Osteoblast (primary cell): Measurements from ENCODE around the gene NT5C2. TPM values are rescaled to one million over a fixed set of nuclear protein-coding genes. Genes with fewer than 3 reads are reported as not detected.

Experiments
- DNase-seq: peaks from one replicate; pipeline ENCODE4 v3.0.0; 2011; ENCODE audit warnings: low spot score, mixed read lengths; ENCODE audit not compliant: insufficient read length; ENCODE audit errors: missing footprints
- H2AFZ ChIP-seq: 2 replicates; pipeline ENCODE4 v1.6.0; 2011; ENCODE audit warnings: mild to moderate bottlenecking, low read length
- H3K27ac ChIP-seq: 2 replicates; pipeline ENCODE4 v1.5.1; 2011; ENCODE audit warnings: mild to moderate bottlenecking, low read depth, low read length, moderate library complexity
- H3K27me3 ChIP-seq: 2 replicates; pipeline ENCODE4 v1.6.0; 2012; ENCODE audit warnings: mild to moderate bottlenecking, control low read depth, inconsistent platforms, low read length, moderate library complexity; ENCODE audit not compliant: insufficient read depth
- H3K36me3 ChIP-seq: 2 replicates; pipeline ENCODE4 v1.5.1; 2011; ENCODE audit warnings: mild to moderate bottlenecking, low read length, control low read depth, moderate library complexity; ENCODE audit not compliant: insufficient read depth
- H3K4me1 ChIP-seq: 2 replicates; pipeline ENCODE4 v1.5.1; 2011; ENCODE audit warnings: mild to moderate bottlenecking, low read length, control low read depth, moderate library complexity; ENCODE audit not compliant: insufficient read depth
- H3K4me2 ChIP-seq: 2 replicates; pipeline ENCODE4 v1.6.0; 2011; ENCODE audit warnings: mild to moderate bottlenecking, low read length; ENCODE audit not compliant: insufficient read depth
- H3K4me3 ChIP-seq: fragments of 200-600 bp; sonication (generic); 3 replicates; pipeline ENCODE4 v1.5.1; 2012; ENCODE audit warnings: mild to moderate bottlenecking, low read length, inconsistent platforms; ENCODE audit not compliant: insufficient read depth
- H3K79me2 ChIP-seq: 2 replicates; pipeline ENCODE4 v1.6.0; 2012; ENCODE audit warnings: mild to moderate bottlenecking, low read length, control low read depth, inconsistent platforms; ENCODE audit not compliant: insufficient read depth
- H3K9me3 ChIP-seq: 2 replicates; pipeline ENCODE4 v1.5.1; 2011; ENCODE audit warnings: low read depth, low read length, control low read depth
- H4K20me1 ChIP-seq: 2 replicates; pipeline ENCODE4 v1.6.0; 2012; ENCODE audit warnings: mild to moderate bottlenecking, low read length, control low read depth; ENCODE audit not compliant: insufficient read depth
- total RNA-seq: library from RNA; depleted of rRNA; stranded (reverse); fragments of >200 nt; gene quantifications from 2 replicates; pipeline ENCODE4 v1.2.3, GENCODE V29; 2012
- TF ChIP-seq, protein P1 (sequence below): IDR thresholded peaks from 2 replicates; pipeline ENCODE4 v1.5.1; 2011; ENCODE audit warnings: mild to moderate bottlenecking, low read depth, low read length, moderate library complexity; ENCODE audit errors: extremely low read depth

The NT5C2 gene
- total RNA-seq, 1 donor: 94.1 TPM

- Histone ChIP-seq H3K9me3 (no peaks in the 10 kb centered on the region), H3K4me2 (no peak overlapping the region), H3K36me3 (no peaks in the 10 kb centered on the region), H3K4me1 (no peaks in the 10 kb centered on the region), H3K4me3 (no peak overlapping the region), H2AFZ (no peak overlapping the region), H3K27ac (no peak overlapping the region), H3K79me2 (no peaks in the 10 kb centered on the region), H4K20me1 (no peaks in the 10 kb centered on the region), H3K27me3 (no peaks in the 10 kb centered on the region)
- TF ChIP-seq, protein P1, sequence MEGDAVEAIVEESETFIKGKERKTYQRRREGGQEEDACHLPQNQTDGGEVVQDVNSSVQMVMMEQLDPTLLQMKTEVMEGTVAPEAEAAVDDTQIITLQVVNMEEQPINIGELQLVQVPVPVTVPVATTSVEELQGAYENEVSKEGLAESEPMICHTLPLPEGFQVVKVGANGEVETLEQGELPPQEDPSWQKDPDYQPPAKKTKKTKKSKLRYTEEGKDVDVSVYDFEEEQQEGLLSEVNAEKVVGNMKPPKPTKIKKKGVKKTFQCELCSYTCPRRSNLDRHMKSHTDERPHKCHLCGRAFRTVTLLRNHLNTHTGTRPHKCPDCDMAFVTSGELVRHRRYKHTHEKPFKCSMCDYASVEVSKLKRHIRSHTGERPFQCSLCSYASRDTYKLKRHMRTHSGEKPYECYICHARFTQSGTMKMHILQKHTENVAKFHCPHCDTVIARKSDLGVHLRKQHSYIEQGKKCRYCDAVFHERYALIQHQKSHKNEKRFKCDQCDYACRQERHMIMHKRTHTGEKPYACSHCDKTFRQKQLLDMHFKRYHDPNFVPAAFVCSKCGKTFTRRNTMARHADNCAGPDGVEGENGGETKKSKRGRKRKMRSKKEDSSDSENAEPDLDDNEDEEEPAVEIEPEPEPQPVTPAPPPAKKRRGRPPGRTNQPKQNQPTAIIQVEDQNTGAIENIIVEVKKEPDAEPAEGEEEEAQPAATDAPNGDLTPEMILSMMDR: no peak
- no peak for DNase-seq
Observed at GRCh38 chr10:103047381-103047780, 145.7 kb downstream of the NT5C2 start.

DNA sequence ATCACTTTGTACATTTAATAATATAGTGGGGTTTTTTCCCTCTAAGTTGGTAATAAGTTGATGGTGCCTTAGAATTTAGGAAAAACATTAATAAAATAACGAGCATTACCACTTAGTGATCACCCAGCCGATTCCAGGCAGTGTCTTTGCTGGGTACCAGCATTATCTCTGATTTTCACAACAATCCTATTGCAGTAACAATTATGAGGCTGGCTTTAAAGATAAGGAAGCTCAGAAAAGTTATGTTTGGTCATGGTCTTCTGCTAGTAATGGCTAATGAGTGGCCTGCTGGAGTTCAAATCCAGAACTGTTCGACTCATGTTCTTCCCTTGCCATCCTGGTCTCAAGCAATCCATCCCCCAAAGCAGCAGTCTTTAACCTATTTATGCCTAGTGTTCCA lies 147.1 kb downstream of the NT5C2 start:
- Histone ChIP-seq H3K4me3 (no peak overlapping the region), H3K27ac (no peak overlapping the region), H3K79me2 (no peaks in the 10 kb centered on the region), H3K9me3 (no peaks in the 10 kb centered on the region), H3K4me2 (no peak overlapping the region), H3K27me3 (no peaks in the 10 kb centered on the region), H3K4me1 (no peaks in the 10 kb centered on the region), H2AFZ (no peak overlapping the region), H3K36me3 (no peaks in the 10 kb centered on the region), H4K20me1 (no peaks in the 10 kb centered on the region)
- TF ChIP-seq, protein P1: no peak
- DNase-seq: no peak

GRCh38 chr10:103044942-103045489 lies 148.1 kb downstream of the NT5C2 start:
- no peak overlapping the region for H2AFZ ChIP-seq
- no peak overlapping the region for H3K4me3 ChIP-seq
- no peak overlapping the region for H3K4me2 ChIP-seq
- no peaks in the 10 kb centered on the region for H3K27me3 ChIP-seq
- DNase-seq: no peak
- no peaks in the 10 kb centered on the region for H4K20me1 ChIP-seq
- TF ChIP-seq, protein P1: no peak
- no peaks in the 10 kb centered on the region for H3K79me2 ChIP-seq
- no peak overlapping the region for H3K27ac ChIP-seq
- H3K4me1 ChIP-seq: no peaks in the 10 kb centered on the region
- H3K9me3 ChIP-seq: no peaks in the 10 kb centered on the region
- H3K36me3 ChIP-seq: no peaks in the 10 kb centered on the region

DNA sequence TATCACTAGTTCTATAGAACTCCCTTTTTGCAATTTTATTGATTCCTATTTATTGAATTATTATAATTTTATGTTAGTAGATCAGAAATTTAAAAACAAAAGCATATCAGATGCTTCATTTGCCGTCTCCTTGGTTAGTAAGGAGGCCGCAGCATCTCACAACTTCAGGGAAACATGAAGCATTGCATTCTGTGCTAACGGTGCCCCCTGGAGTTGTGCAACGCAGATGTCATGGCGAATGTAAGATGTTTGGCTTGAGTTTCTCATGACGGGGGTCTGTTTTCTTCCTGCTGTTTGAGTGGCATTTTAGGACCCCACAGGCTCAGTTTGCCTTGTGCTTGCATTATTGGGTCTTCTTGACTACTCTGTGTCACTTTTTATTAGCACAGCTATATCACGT lies 150.2 kb downstream of the NT5C2 start:
- no peak overlapping the region for H2AFZ ChIP-seq
- H3K27ac ChIP-seq: no peak overlapping the region
- no peaks in the 10 kb centered on the region for H3K36me3 ChIP-seq
- H4K20me1 ChIP-seq: no peaks in the 10 kb centered on the region
- H3K27me3 ChIP-seq: no peaks in the 10 kb centered on the region
- H3K4me2 ChIP-seq: no peak overlapping the region
- no peak overlapping the region for H3K4me3 ChIP-seq
- no peaks in the 10 kb centered on the region for H3K9me3 ChIP-seq
- H3K79me2 ChIP-seq: no peaks in the 10 kb centered on the region
- no peak for DNase-seq
- TF ChIP-seq, protein P1: no peak
- H3K4me1 ChIP-seq: no peaks in the 10 kb centered on the region
